Esophagus squamous epithelium (tissue), 4 donors: ENCODE measurements around the gene FBXL14.
A peak's percentile ranks its signal among the peaks of the same experiment; 100 is the strongest.

ENCODE experiments used
- CTCF ChIP-seq, 6 experiments: fragments of 450-650 bp in 4 of 6; fragments of 200-600 bp in 2 of 6; sonication (generic) in 2 of 6; IDR thresholded peaks; one replicate each; pipeline ENCODE4 v1.5.1; 2016 to 2019; ENCODE audit warnings: antibody characterized with exemption in 6 of 6, mild to moderate bottlenecking in 4 of 6, moderate library complexity in 4 of 6
- POLR2A ChIP-seq, 4 donors: fragments of 450-650 bp; IDR thresholded peaks; one replicate each; pipeline ENCODE4 v1.6.1; 2017; ENCODE audit warnings: antibody characterized with exemption in 4 of 4, mild to moderate bottlenecking in 4 of 4, moderate library complexity in 3 of 4

- TF ChIP-seq CTCF (IDR thresholded peaks at IDR 0.05) (peak in 2 of 6 experiments; percentile 4 to 35), POLR2A (IDR thresholded peaks at IDR 0.05) (no peak)
Observed at GRCh38 chr12:1544996-1545700, 49.2 kb downstream of the FBXL14 start.
